Testis (tissue), 2 donors: ENCODE data around the gene EGFR.

Source experiments
- CTCF ChIP-seq, 3 experiments: fragments of 450-650 bp in 2 of 3; fragments of 200-600 bp in 1 of 3; sonication (generic) in 1 of 3; IDR thresholded peaks; one replicate each; pipeline ENCODE4 v1.5.1; 2016 to 2019; ENCODE audit warnings: antibody characterized with exemption in 3 of 3, mild to moderate bottlenecking in 2 of 3, moderate library complexity in 1 of 3
- POLR2A ChIP-seq: fragments of 450-650 bp; IDR thresholded peaks from one replicate; pipeline ENCODE4 v1.6.1; 2017; ENCODE audit warnings: antibody characterized with exemption, mild to moderate bottlenecking, moderate library complexity

DNA sequence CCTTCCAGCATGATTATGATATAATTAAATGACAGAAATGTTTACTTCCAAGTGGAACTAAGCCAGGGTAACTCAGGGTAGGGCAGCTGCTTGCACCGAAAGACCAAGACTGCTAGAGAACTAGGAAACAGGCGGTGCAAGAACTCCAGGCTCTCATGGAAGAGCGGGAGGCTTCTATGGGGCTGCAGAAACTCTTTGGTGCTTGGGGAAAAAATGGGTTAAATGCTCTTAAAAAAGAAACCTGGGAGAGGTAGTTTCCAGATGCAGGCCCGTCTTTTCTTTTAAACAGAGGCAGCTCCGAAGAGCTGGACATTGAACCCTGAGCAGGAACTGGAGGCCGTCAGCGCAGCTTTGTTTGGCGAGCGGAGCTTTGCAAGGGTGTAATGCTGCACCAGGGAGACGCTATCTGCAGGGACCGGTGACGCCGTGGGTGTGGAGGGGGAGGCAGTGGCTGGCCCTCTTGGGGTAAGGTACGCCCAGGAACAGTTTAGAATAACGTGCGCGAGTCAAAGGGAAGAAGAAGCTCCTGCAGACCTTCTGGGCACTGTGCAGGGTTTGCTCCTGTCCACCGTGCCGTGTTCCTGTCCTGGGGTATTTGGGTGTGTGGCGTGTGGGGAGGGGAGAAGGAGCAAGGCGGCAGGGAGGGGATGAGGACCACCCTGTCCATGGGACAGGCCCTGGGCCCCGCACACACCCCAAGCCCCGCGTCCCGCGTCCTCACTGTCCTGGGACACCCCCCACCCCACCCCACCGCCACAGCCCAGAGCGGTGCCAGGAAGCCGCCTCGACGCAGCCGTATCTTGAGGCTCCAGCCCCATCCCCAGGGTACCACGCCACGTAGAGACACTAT, 59.0 kb downstream of the EGFR start:
- no peak for TF ChIP-seq CTCF (IDR thresholded peaks at IDR 0.05)
- no peak for TF ChIP-seq POLR2A
